Nephron (organoid): ENCODE data around the gene ABR.
"Not testable (repeated sequence)": the region's sequence is repeated elsewhere in the genome, so short reads cannot be mapped to it uniquely, and the experiment has no call there.

ENCODE experiments used
- H3K27ac Mint-ChIP-seq, 3 experiments: 2 replicates each; pipeline ENCODE4 v1.8.0; 2020; ENCODE audit warnings: mixed read lengths in 3 of 3, mild to moderate bottlenecking in 2 of 3, moderate library complexity in 1 of 3
- H3K27me3 Mint-ChIP-seq: 2 replicates; pipeline ENCODE4 v1.8.0; 2021; ENCODE audit warnings: low read depth, mild to moderate bottlenecking, moderate library complexity, mixed read lengths
- H3K36me3 Mint-ChIP-seq: 2 replicates; pipeline ENCODE4 v1.8.0; 2020; ENCODE audit warnings: low read depth, mixed read lengths
- H3K4me1 Mint-ChIP-seq: 2 replicates; pipeline ENCODE4 v1.8.0; 2020; ENCODE audit warnings: mixed read lengths
- H3K4me3 Mint-ChIP-seq, 3 experiments: 2 replicates each; pipeline ENCODE4 v1.8.0; 2020; ENCODE audit warnings: mild to moderate bottlenecking in 3 of 3, mixed read lengths in 3 of 3, moderate library complexity in 2 of 3
- H3K9me3 Mint-ChIP-seq: 2 replicates; pipeline ENCODE4 v1.8.0; 2020; ENCODE audit warnings: mixed read lengths
- CTCF ChIP-seq, 3 experiments: fragments of 200-600 bp; sonication (generic); IDR thresholded peaks; one replicate each; pipeline ENCODE4 v1.5.0; 2021; ENCODE audit warnings: antibody characterized with exemption in 3 of 3; ENCODE audit not compliant: unreplicated experiment in 3 of 3

ABR gene

GRCh38 chr17:1124896-1125787, 54.6 kb downstream of the ABR start:
- TF ChIP-seq CTCF (IDR thresholded peaks at IDR 0.05; ENCODE audit: unreplicated experiment in 3 of 3): no peak
- H3K27me3 Mint-ChIP-seq: peaks cover 12% of the 10 kb centered on the region
- no peak overlapping the region for H3K4me3 Mint-ChIP-seq
- no peak overlapping the region for H3K27ac Mint-ChIP-seq
- no peaks in the 10 kb centered on the region for H3K9me3 Mint-ChIP-seq
- H3K36me3 Mint-ChIP-seq: peaks cover 12% of the 10 kb centered on the region
- H3K4me1 Mint-ChIP-seq: peaks cover 20% of the 10 kb centered on the region

DNA sequence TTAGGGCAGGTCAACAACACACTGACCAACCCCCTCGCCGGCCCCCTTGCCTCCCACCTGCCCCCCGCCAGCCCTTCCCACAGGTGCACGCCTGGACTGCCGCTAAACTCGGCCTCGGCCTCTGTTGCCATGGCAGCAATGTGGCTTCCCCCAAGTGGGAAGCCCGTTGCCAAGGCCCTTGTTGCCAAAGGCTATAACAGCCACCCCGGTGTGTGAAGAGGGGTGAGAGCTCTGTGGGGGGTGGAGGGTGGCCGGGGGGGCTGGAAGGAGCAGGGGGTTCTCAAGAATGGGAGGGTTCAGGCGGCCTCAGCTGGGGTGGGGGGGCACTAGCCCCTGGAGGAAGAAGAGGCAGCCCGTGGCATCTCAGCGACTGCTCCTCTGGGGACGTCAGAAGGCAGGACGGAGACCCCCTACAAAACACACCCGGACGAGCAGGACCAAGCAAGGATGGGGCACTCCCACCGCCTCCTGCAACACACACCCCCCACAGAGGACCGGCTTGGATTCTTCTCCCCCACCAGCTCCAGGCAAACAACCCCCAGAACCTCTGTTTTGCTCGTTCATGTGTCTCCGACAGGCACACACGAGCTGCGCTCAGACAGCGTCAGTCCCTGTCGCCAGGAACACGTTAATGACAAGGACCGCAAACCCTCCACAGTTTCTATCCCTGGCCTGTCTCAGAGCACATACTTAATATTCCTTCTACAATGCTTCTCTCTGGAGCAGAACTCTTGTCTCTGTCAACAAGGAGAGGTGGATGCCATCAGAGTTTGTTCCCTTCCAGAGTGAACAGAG, 55.7 kb downstream of the ABR start:
- TF ChIP-seq CTCF (IDR thresholded peaks at IDR 0.05; ENCODE audit: unreplicated experiment in 3 of 3): no peak
- Mint-ChIP-seq H3K4me1 (peaks cover 20% of the 10 kb centered on the region), H3K36me3 (peaks cover 15% of the 10 kb centered on the region), H3K27ac (peak overlapping the region in 2 of 3 experiments; percentile 3 to 15), H3K27me3 (peaks cover 12% of the 10 kb centered on the region), H3K4me3 (no peak overlapping the region), H3K9me3 (no peaks in the 10 kb centered on the region)

DNA sequence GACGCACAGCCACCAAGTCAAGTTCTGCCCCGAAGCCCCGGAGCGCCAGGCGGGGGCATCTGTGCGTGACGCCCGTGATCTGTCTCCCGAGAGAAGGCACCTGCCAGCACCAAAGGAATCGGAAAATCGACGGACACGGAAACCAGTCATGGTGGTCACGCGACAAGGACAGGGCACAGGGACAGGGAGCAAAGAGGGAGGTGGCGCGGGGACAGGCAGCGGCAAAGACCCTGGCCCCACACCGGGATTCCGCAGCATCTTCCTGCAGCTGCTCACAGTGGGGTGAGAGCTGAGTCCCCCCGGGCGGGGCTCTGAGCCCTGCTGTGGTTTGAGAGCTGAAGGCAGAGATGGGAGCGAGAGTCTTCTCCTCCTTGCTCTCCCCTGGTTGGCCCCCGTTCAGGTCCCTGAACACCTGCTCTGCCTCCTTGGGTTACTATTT, 56.4 kb downstream of the ABR start:
- Mint-ChIP-seq H3K4me1 (peaks cover 20% of the 10 kb centered on the region), H3K9me3 (no peaks in the 10 kb centered on the region), H3K27me3 (peaks cover 12% of the 10 kb centered on the region), H3K27ac (no peak overlapping the region), H3K4me3 (no peak overlapping the region), H3K36me3 (peaks cover 10% of the 10 kb centered on the region)
- TF ChIP-seq CTCF (IDR thresholded peaks at IDR 0.05; ENCODE audit: unreplicated experiment in 3 of 3): no peak

GRCh38 chr17:1122533-1123392, 57.0 kb downstream of the ABR start:
- peaks cover 5% of the 10 kb centered on the region for H3K36me3 Mint-ChIP-seq
- TF ChIP-seq CTCF (IDR thresholded peaks at IDR 0.05; ENCODE audit: unreplicated experiment in 3 of 3): peak; percentile 86 to 91 (median 87)
- H3K4me3 Mint-ChIP-seq: no peak overlapping the region

DNA sequence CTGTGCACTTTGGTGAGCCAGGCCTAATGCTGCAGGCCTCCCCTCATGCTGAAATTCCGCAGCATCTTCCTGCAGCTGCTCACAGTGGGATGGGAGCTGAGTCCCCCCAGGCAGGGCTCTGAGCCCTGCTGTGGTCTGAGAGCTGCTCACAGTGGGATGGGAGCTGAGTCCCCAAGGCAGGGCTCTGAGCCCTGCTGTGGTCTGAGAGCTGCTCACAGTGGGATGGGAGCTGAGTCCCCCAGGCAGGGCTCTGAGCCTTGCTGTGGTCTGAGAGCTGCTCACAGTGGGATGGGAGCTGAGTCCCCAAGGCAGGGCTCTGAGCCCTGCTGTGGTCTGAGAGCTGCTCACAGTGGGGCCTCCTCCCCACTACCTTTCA, 58.4 kb downstream of the ABR start:
- not testable (repeated sequence) for H3K36me3 Mint-ChIP-seq, H3K4me3 Mint-ChIP-seq, H3K27ac Mint-ChIP-seq, H3K9me3 Mint-ChIP-seq
- peaks cover 12% of the 10 kb centered on the region for H3K27me3 Mint-ChIP-seq
- H3K4me1 Mint-ChIP-seq: peaks cover 14% of the 10 kb centered on the region

More at GRCh38 chr17:1122533-1123392, 57.0 kb downstream of the ABR start:
- no peaks in the 10 kb centered on the region for H3K9me3 Mint-ChIP-seq
- peaks cover 12% of the 10 kb centered on the region for H3K27me3 Mint-ChIP-seq
- peaks cover 20% of the 10 kb centered on the region for H3K4me1 Mint-ChIP-seq
- H3K27ac Mint-ChIP-seq: no peak overlapping the region
